Adrenal gland (tissue), 12 donors: Measurements from ENCODE around the gene NKTR. TPM values are rescaled to one million over a fixed set of nuclear protein-coding genes. Genes with fewer than 3 reads are reported as not detected.
A peak's percentile ranks its signal among the peaks of the same experiment; 100 is the strongest.

Experiments
- DNase-seq, 7 donors: peaks; one replicate each; pipeline ENCODE4 v3.0.0-alpha.2; 2019 to 2020
- H3K27ac ChIP-seq, 5 donors: fragments of 200-600 bp; sonication (generic) in 4 of 5; 1 replicate in 3 of 5; 2 replicates in 2 of 5; pipeline versions ENCODE4 v1.5.1 to v1.8.0; 2016 to 2020; ENCODE audit warnings: mild to moderate bottlenecking in 1 of 5
- H3K27me3 ChIP-seq: fragments of 200-600 bp; 2 replicates; pipeline ENCODE4 v1.8.0; 2021
- H3K36me3 ChIP-seq, 2 donors: fragments of 200-600 bp; replicated peaks in 1 of 2; 1 replicate in 1 of 2; 2 replicates in 1 of 2; pipeline versions ENCODE4 v1.5.1 to v1.8.0; 2018 to 2022
- H3K4me1 ChIP-seq, 2 donors: fragments of 200-600 bp; replicated peaks in 1 of 2; 1 replicate in 1 of 2; 2 replicates in 1 of 2; pipeline versions ENCODE4 v1.5.1 to v1.8.0; 2018 to 2021
- H3K4me3 ChIP-seq, 4 donors: fragments of 200-600 bp; sonication (generic) in 3 of 4; one replicate each; pipeline ENCODE4 v1.5.1; 2016 to 2018
- H3K9me3 ChIP-seq, 3 donors: fragments of 200-600 bp; sonication (generic) in 1 of 3; replicated peaks in 1 of 3; 1 replicate in 2 of 3; 2 replicates in 1 of 3; pipeline versions ENCODE4 v1.5.1 to v1.8.0; 2016 to 2021
- CTCF ChIP-seq, 6 experiments: fragments of 450-650 bp in 4 of 6; fragments of 200-600 bp in 2 of 6; sonication (generic) in 1 of 6; IDR thresholded peaks; 1 replicate in 5 of 6; 2 replicates in 1 of 6; pipeline versions ENCODE4 v1.5.1 to v1.8.0; 2016 to 2021; ENCODE audit warnings: antibody characterized with exemption in 6 of 6, mild to moderate bottlenecking in 2 of 6, moderate library complexity in 1 of 6
- POLR2A ChIP-seq, 2 donors: fragments of 450-650 bp; IDR thresholded peaks; one replicate each; pipeline ENCODE4 v1.6.1; 2017; ENCODE audit warnings: antibody characterized with exemption in 2 of 2, mild to moderate bottlenecking in 2 of 2, moderate library complexity in 1 of 2
- WGBS, 4 donors: extraction: QIAGEN DNeasy Blood & Tissue Kit in 2 of 4; methylation state at CpG; one replicate each; pipeline versions ENCODE4 v1.1.5 to v1.1.7; 2013 to 2017; 5-methylcytosine and 5-hydroxymethylcytosine counted together
- intact Hi-C, 2 donors: fragments of 100-400 bp; cut with DNase I; formaldehyde crosslinking; loops; one replicate each; pipeline versions ENCODE4 v1.14.1 to v1.15.0; 2022 to 2023
- polyA plus RNA-seq, 3 donors: library from polyadenylated mRNA; stranded (reverse); fragments of 200-250 nt in 2 of 3; fragments of 350-450 nt in 1 of 3; fragmentation: Illumina TruSeq in 1 of 3; extraction: RNeasy Lipid Tissue Mini Kit (QIAGEN cat#74804) in 1 of 3; gene quantifications; one replicate each; pipeline ENCODE4 v1.2.3, GENCODE V29; 2013 to 2014
- total RNA-seq, 9 donors: library from RNA; depleted of rRNA in 4 of 9; stranded (reverse); fragments of >200 nt in 4 of 9; fragments of 120-200 nt in 1 of 9; fragmentation: NEBNext Ultra II Directional in 1 of 9; extraction: Animal tissue kit (Norgen Biotek cat#: 25700) in 1 of 9; gene quantifications; one replicate each; pipeline versions ENCODE4 v1.1.0 to v1.2.4, GENCODE V29; 2013 to 2023
- donor health status: healthy with polysubstance abuse.
- donor health status: Bipolar disorder and iron deficiency.
- donor health status: DM: yes; HTN: yes; CAD: no.
- donor health status: DM: no; HTN: no; CAD: no.
- donor health status: DM: no; HTN: no; CAD: no.
- donor health status: DM: yes; HTN: yes; CAD: no.

Gene NKTR
- total and polyA plus RNA-seq, 12 donors = 12.7 to 114 (median 50.7) TPM

- DNase-seq = no peak
- peaks cover 0 to 12% of the 10 kb centered on the region in 2 donors for H3K4me1 ChIP-seq
- no peaks in the 10 kb centered on the region for H3K27me3 ChIP-seq
- H3K9me3 ChIP-seq = no peaks in the 10 kb centered on the region
- H3K36me3 ChIP-seq = peaks cover 0 to 76% of the 10 kb centered on the region in 2 donors
- TF ChIP-seq POLR2A (IDR thresholded peaks at IDR 0.05) = no peak
- no peak for TF ChIP-seq CTCF (IDR thresholded peaks at IDR 0.05)
- H3K4me3 ChIP-seq = no peak overlapping the region
- intact Hi-C loops = no loop called here
- H3K27ac ChIP-seq = no peak overlapping the region
- 44 to 61% (median 53%) methylated on average over 1 of the region's 1 CpG for WGBS, 4 donors
Measured at GRCh38 chr3:42632146-42632545, 31.7 kb downstream of the NKTR start.

- DNase-seq = no peak
- no peak for TF ChIP-seq CTCF (IDR thresholded peaks at IDR 0.05)
- TF ChIP-seq POLR2A (IDR thresholded peaks at IDR 0.05) = no peak
- H3K4me3 ChIP-seq = no peak overlapping the region
- no peaks in the 10 kb centered on the region for H3K9me3 ChIP-seq
- H3K4me1 ChIP-seq = peaks cover 0 to 7% of the 10 kb centered on the region in 2 donors
- intact Hi-C loops = no loop called here
- no peaks in the 10 kb centered on the region for H3K27me3 ChIP-seq
- WGBS, 4 donors = 88 to 96% (median 91%) methylated on average over 6 of the region's 6 CpGs
- H3K36me3 ChIP-seq = peaks cover 0 to 90% of the 10 kb centered on the region in 2 donors
- no peak overlapping the region for H3K27ac ChIP-seq
Measured at GRCh38 chr3:42633544-42633943, 33.1 kb downstream of the NKTR start.

- Histone ChIP-seq H3K4me3 (no peak overlapping the region), H3K27ac (no peak overlapping the region), H3K4me1 (peaks cover 0 to 11% of the 10 kb centered on the region in 2 donors), H3K9me3 (no peaks in the 10 kb centered on the region), H3K27me3 (no peaks in the 10 kb centered on the region), H3K36me3 (peaks cover 0 to 100% of the 10 kb centered on the region in 2 donors)
- no peak for DNase-seq
- peak in 1 of 6 experiments; percentile 13 for TF ChIP-seq CTCF (IDR thresholded peaks at IDR 0.05)
- no peak for TF ChIP-seq POLR2A (IDR thresholded peaks at IDR 0.05)
- intact Hi-C loops = no loop called here
- WGBS, 4 donors = 77 to 89% (median 85%) methylated on average over 2 of the region's 2 CpGs
Measured at GRCh38 chr3:42635111-42635510, 34.6 kb downstream of the NKTR start.

- no peaks in the 10 kb centered on the region for H3K27me3 ChIP-seq
- H3K4me3 ChIP-seq = no peak overlapping the region
- TF ChIP-seq CTCF (IDR thresholded peaks at IDR 0.05) (no peak), POLR2A (IDR thresholded peaks at IDR 0.05) (no peak)
- peaks cover 0 to 7% of the 10 kb centered on the region in 2 donors for H3K4me1 ChIP-seq
- no peak overlapping the region for H3K27ac ChIP-seq
- intact Hi-C loops = no loop called here
- H3K9me3 ChIP-seq = no peaks in the 10 kb centered on the region
- no peak for DNase-seq
- WGBS, 4 donors = 80 to 85% (median 83%) methylated on average over 6 of the region's 6 CpGs
- H3K36me3 ChIP-seq = peaks cover 0 to 92% of the 10 kb centered on the region in 2 donors
Measured at GRCh38 chr3:42637001-42637400, 36.5 kb downstream of the NKTR start.
